NB4 (cell line): ENCODE data around the gene ABCG4.

Experiments used
- MAX ChIP-seq: IDR thresholded peaks from 2 replicates; pipeline ENCODE4 v1.6.1; 2011; ENCODE audit warnings: low read depth, low read length
- MYC ChIP-seq: IDR thresholded peaks from 2 replicates; pipeline ENCODE4 v1.6.1; 2011; ENCODE audit warnings: low read depth, low read length
- POLR2A ChIP-seq: IDR thresholded peaks from 2 replicates; pipeline ENCODE4 v1.6.1; 2011; ENCODE audit warnings: mild to moderate bottlenecking; ENCODE audit not compliant: insufficient read length; ENCODE audit errors: extremely low read depth
- TF ChIP-seq, protein P1 (sequence below): IDR thresholded peaks from one replicate; pipeline ENCODE4 v1.5.1; 2012; ENCODE audit warnings: low read depth, low read length

DNA sequence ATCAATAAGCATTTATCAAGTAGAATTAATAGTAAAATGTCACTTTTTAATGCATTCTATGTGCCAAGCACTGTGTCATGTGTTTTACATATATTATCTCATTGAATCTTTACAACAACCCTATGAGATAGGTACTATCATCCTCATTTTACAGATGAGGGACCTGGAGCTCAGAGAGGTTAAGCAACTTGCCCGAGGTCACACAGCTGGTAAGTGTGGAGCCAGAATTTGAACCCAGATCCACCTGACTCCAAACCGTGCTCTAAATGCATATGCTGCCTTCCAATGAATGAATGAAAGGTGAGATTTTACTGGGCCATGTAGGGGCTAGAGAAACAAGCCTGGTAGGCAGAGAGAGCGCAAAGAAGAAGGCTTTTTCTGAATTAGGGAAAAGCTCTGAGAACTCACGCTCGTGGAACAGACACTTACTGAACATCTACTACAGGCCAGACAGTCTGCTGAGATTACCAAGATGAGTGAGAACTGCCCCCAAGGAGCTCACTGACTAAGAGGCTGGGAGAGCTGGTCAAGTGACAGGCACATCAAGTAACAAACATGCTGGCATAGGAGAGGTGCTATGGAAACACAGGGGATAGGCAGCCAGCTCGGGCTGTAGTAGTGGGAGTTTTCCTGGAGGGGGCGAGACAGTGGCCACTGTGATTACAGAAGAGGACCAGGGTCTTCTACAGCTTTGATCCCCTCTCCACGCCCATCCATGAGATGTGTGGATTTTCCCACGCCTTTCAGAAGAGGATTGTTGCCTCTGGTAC is 4.4 kb downstream of the ABCG4 start:
- TF ChIP-seq, protein P1, sequence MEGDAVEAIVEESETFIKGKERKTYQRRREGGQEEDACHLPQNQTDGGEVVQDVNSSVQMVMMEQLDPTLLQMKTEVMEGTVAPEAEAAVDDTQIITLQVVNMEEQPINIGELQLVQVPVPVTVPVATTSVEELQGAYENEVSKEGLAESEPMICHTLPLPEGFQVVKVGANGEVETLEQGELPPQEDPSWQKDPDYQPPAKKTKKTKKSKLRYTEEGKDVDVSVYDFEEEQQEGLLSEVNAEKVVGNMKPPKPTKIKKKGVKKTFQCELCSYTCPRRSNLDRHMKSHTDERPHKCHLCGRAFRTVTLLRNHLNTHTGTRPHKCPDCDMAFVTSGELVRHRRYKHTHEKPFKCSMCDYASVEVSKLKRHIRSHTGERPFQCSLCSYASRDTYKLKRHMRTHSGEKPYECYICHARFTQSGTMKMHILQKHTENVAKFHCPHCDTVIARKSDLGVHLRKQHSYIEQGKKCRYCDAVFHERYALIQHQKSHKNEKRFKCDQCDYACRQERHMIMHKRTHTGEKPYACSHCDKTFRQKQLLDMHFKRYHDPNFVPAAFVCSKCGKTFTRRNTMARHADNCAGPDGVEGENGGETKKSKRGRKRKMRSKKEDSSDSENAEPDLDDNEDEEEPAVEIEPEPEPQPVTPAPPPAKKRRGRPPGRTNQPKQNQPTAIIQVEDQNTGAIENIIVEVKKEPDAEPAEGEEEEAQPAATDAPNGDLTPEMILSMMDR = peak; percentile 19
- TF ChIP-seq POLR2A (no peak), MAX (no peak), MYC (no peak)
